ENCODE measurements around the gene ATP12A.

DNA sequence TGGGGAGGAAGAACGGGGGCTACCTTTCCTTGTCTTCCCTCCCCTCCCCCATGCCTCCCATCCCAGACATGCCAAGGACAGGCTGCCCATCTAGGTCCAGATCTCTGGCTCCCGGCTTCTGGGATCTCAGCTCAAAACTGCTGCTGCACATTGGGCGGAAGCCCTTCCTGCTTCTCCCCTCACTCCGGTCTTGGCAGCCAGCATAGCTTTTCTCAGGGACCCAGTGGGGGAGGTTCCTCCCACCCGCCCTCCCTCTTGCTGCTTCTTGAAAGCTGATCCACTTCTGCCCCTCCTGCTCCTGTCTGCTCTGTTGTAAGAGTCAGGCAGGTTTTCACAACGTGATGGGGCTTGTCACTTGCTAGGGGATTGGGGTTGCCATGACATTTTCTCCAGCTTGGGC is 62.1 kb downstream of the ATP12A start:
- no peak for TF ChIP-seq POLR2A (IDR thresholded peaks at IDR 0.05; ENCODE audit: low read length)
- no peak for TF ChIP-seq GATA1 (IDR thresholded peaks at IDR 0.05; ENCODE audit: low read depth, low read length)
